Panc1 (cell line): Measurements from ENCODE around the gene WFDC10A. TPM values are rescaled to one million over a fixed set of nuclear protein-coding genes. Genes with fewer than 3 reads are reported as not detected.

Experiments used
- ATAC-seq: fragments of 200-7000 bp; cut with Tn5 transposase; 2 replicates; pipeline ENCODE4 v1.9.1; 2020; ENCODE audit warnings: mild to moderate bottlenecking, moderate library complexity
- BruUV-seq: library from RNA; stranded (reverse); fragments of 400-500 nt; replicated peaks from 2 replicates; lab custom pipeline; 2021; lab: Mats Ljungman, UMichigan
- CTCF ChIA-PET: fragments of 300-600 bp; sonication (Branson Sonifier 250); formaldehyde crosslinking; loops from one replicate; lab custom pipeline; 2022; ENCODE audit warnings: antibody characterized with exemption; lab: Charles Lee
- POLR2A ChIA-PET: fragments of 300-600 bp; sonication (Branson Sonifier 250); formaldehyde crosslinking; loops from one replicate; lab custom pipeline; 2022; ENCODE audit warnings: antibody characterized with exemption; lab: Charles Lee
- DNase-seq: peaks from one replicate; pipeline ENCODE4 v3.0.0-alpha.2; 2010; ENCODE audit warnings: low read depth, low spot score
- H3K27ac ChIP-seq: 2 replicates; pipeline ENCODE4 v1.5.1; 2011; ENCODE audit warnings: mild to moderate bottlenecking, low read length, inconsistent platforms
- H3K27me3 ChIP-seq: fragments of 200-500 bp; sonication (Bioruptor generic); 2 replicates; pipeline ENCODE4 v1.6.0; 2014; ENCODE audit warnings: low read length, inconsistent platforms; ENCODE audit not compliant: control insufficient read depth, insufficient read depth
- H3K36me3 ChIP-seq: fragments of 200-500 bp; sonication (Bioruptor generic); 2 replicates; pipeline ENCODE4 v1.5.1; 2014; ENCODE audit warnings: inconsistent platforms, mild to moderate bottlenecking, low read length, moderate library complexity; ENCODE audit not compliant: control insufficient read depth, insufficient read depth
- H3K4me1 ChIP-seq: 2 replicates; pipeline ENCODE4 v1.5.1; 2011; ENCODE audit warnings: inconsistent platforms, mild to moderate bottlenecking, low read length, moderate library complexity; ENCODE audit not compliant: control insufficient read depth, insufficient read depth
- H3K4me3 ChIP-seq, 2 experiments: 2 replicates each; pipeline ENCODE4 v1.5.1; 2011 to 2012; ENCODE audit warnings: low read depth in 2 of 2, low read length in 2 of 2, mild to moderate bottlenecking in 2 of 2, inconsistent platforms in 1 of 2, moderate library complexity in 1 of 2
- H3K9me3 ChIP-seq: fragments of 200-500 bp; sonication (Bioruptor generic); 2 replicates; pipeline ENCODE4 v1.5.1; 2014; ENCODE audit warnings: low read depth, mild to moderate bottlenecking, inconsistent platforms, low read length, moderate library complexity; ENCODE audit not compliant: control insufficient read depth, insufficient read depth
- POLR2AphosphoS5 ChIP-seq: IDR thresholded peaks from 2 replicates; pipeline ENCODE4 v1.6.1; 2012; ENCODE audit warnings: mild to moderate bottlenecking, low read depth, low read length, moderate library complexity
- REST ChIP-seq, 2 experiments: IDR thresholded peaks; 2 replicates each; pipeline ENCODE4 v1.6.1; 2011 to 2012; ENCODE audit warnings: low read depth in 2 of 2, control low read depth in 1 of 2, low read length in 1 of 2, mild to moderate bottlenecking in 1 of 2, moderate library complexity in 1 of 2; ENCODE audit not compliant: insufficient read depth in 1 of 2
- SIN3A ChIP-seq: IDR thresholded peaks from 2 replicates; pipeline ENCODE4 v1.6.1; 2012; ENCODE audit warnings: low read depth, mild to moderate bottlenecking, low read length, moderate library complexity, borderline replicate concordance; ENCODE audit not compliant: insufficient read depth
- TCF7L2 ChIP-seq: IDR thresholded peaks from 2 replicates; pipeline ENCODE4 v1.6.1; 2011; ENCODE audit warnings: mild to moderate bottlenecking, low read depth, low read length, inconsistent platforms
- in situ Hi-C: cut with HindIII; loops from 2 replicates; pipeline ENCODE4 v1.10.0; 2016; ENCODE audit warnings: low sequenced_read_pairs, low pct_unique_long_range_greater_than_20kb
- intact Hi-C: fragments of 100-400 bp; cut with micrococcal nuclease; formaldehyde crosslinking; loops from one replicate; pipeline ENCODE4 v1.10.0; 2022; ENCODE audit not compliant: unreplicated experiment
- total RNA-seq: library from RNA; stranded (reverse); gene quantifications from one replicate; pipeline ENCODE4 v1.2.1, GENCODE V29; 2021; ENCODE audit not compliant: unreplicated experiment
- TF ChIP-seq, protein P1 (sequence below): fragments of 450-650 bp; IDR thresholded peaks from 2 replicates; pipeline ENCODE4 v1.5.1; 2017; ENCODE audit warnings: mild to moderate bottlenecking

Gene WFDC10A
- total RNA-seq, 1 experiment from 2014 or later, result not detected

DNA sequence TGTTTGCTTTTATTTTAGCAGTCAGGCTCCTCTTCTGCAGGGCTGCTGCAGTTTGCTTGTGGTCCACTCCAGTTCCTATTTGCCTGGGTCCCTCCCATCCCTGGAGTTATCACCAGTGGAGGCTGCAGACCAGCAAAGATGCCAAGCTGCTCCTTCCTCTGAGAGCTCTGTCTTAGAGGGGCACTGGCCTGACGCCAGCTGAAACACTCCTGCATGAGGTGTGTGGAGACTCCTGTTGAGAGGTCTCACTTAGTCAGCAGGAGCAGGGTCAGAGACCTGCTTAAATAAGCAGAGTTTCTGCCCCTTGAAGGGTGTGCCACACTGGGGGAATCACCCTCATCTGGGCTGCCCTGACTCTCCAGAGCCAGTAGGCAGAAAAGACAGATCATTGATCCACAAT lies 34.3 kb upstream of the WFDC10A start:
- no TSS peak for BruUV-seq
- in situ Hi-C loops (no loop called here), intact Hi-C loops (no loop called here)
- no peaks in the 10 kb centered on the region for H3K9me3 ChIP-seq
- DNase-seq (no peak), ATAC-seq (no peak)
- ChIA-PET CTCF (no interaction called here), POLR2A (no interaction called here)
- no peaks in the 10 kb centered on the region for H3K4me1 ChIP-seq
- H3K4me3 ChIP-seq, result no peak overlapping the region
- TF ChIP-seq TCF7L2 (no peak), REST (IDR thresholded peaks at IDR 0.05; ENCODE audit: insufficient read depth in 1 of 2, low read depth in 2 of 2, low read length in 1 of 2) (no peak), POLR2AphosphoS5 (no peak), SIN3A (no peak)
- TF ChIP-seq, protein P1, sequence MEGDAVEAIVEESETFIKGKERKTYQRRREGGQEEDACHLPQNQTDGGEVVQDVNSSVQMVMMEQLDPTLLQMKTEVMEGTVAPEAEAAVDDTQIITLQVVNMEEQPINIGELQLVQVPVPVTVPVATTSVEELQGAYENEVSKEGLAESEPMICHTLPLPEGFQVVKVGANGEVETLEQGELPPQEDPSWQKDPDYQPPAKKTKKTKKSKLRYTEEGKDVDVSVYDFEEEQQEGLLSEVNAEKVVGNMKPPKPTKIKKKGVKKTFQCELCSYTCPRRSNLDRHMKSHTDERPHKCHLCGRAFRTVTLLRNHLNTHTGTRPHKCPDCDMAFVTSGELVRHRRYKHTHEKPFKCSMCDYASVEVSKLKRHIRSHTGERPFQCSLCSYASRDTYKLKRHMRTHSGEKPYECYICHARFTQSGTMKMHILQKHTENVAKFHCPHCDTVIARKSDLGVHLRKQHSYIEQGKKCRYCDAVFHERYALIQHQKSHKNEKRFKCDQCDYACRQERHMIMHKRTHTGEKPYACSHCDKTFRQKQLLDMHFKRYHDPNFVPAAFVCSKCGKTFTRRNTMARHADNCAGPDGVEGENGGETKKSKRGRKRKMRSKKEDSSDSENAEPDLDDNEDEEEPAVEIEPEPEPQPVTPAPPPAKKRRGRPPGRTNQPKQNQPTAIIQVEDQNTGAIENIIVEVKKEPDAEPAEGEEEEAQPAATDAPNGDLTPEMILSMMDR, result no peak
- no peaks in the 10 kb centered on the region for H3K36me3 ChIP-seq
- H3K27ac ChIP-seq, result no peak overlapping the region
- H3K27me3 ChIP-seq, result no peaks in the 10 kb centered on the region

DNA sequence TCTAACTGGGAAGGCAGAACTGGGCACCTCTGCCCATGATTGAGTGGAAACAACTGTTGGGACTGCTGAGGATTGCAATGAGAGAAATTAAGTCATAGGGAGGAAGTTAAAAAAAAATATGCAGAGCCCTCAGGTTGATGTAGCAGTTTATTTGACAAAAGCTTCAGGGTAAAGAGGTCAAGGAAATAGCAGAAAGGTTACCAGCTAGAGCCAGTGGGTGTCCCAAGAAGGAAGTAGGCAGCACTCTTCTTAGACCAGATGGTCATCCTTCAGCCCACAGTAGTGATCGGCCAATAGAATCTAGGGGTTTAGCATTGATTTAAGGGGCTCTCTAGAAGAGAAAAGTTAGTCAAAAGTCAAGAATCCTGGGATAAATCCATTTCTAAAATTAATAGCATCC lies 21.7 kb upstream of the WFDC10A start:
- intact Hi-C loops (no loop called here), in situ Hi-C loops (no loop called here)
- TF ChIP-seq REST (IDR thresholded peaks at IDR 0.05; ENCODE audit: insufficient read depth in 1 of 2, low read depth in 2 of 2, low read length in 1 of 2), result no peak
- Histone ChIP-seq H3K27ac (no peak overlapping the region), H3K4me3 (no peak overlapping the region), H3K9me3 (peaks cover 6% of the 10 kb centered on the region; the same call in 1 of the 2 replicates), H3K27me3 (peaks cover 5% of the 10 kb centered on the region), H3K36me3 (no peaks in the 10 kb centered on the region), H3K4me1 (no peaks in the 10 kb centered on the region)
- POLR2A ChIA-PET, result no interaction called here
- DNase-seq (no peak), ATAC-seq (no peak)
- CTCF ChIA-PET, result no interaction called here
- BruUV-seq, result no TSS peak
